ACHN (cell line): ENCODE results near the gene ZFP30.
"Not testable (repeated sequence)": the region's sequence is repeated elsewhere in the genome, so short reads cannot be mapped to it uniquely, and the experiment has no call there.

ENCODE experiments used
- DNase-seq: peaks from one replicate; pipeline ENCODE4 v3.0.0-alpha.2; 2015
- in situ Hi-C: cut with HindIII; loops from 2 replicates; pipeline ENCODE4 v1.10.0; 2017; ENCODE audit warnings: low sequenced_read_pairs, low pct_ligation_motif_present, low pct_unique_long_range_greater_than_20kb

Gene ZFP30

GRCh38 chr19:37655301-37655688 is at the start of gene ZFP30:
Gene ZFP30, minus strand, starts transcription at chr19:37655465. Its CDS starts 7,643 bp downstream, at chr19:37647822.
- in situ Hi-C loops, result no loop called here
- DNase-seq, result peak; percentile 85

GRCh38 chr19:37699057-37699456 is 43.8 kb upstream of the ZFP30 start:
- DNase-seq, result no peak
- in situ Hi-C loops, result no loop called here

DNA sequence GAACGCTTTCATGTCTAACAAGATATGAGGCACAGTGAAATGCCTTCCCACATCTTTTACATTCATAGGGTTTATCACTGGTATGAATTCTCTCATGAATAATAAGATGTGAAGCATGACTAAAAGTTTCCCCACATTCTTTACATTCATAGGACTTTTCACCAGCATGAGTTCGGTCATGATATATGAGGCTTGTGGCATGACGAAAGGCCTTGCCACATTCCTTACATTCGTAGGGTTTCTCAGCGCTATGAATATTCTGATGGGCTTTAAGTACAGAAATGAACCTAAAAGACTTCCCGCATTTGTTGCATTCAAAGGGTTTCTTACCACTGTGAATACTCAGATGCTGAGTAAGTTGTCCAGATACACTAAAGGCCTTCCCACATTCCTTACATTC is 43.0 kb upstream of the ZFP30 start:
- DNase-seq, result no peak
- in situ Hi-C loops, result no loop called here

DNA sequence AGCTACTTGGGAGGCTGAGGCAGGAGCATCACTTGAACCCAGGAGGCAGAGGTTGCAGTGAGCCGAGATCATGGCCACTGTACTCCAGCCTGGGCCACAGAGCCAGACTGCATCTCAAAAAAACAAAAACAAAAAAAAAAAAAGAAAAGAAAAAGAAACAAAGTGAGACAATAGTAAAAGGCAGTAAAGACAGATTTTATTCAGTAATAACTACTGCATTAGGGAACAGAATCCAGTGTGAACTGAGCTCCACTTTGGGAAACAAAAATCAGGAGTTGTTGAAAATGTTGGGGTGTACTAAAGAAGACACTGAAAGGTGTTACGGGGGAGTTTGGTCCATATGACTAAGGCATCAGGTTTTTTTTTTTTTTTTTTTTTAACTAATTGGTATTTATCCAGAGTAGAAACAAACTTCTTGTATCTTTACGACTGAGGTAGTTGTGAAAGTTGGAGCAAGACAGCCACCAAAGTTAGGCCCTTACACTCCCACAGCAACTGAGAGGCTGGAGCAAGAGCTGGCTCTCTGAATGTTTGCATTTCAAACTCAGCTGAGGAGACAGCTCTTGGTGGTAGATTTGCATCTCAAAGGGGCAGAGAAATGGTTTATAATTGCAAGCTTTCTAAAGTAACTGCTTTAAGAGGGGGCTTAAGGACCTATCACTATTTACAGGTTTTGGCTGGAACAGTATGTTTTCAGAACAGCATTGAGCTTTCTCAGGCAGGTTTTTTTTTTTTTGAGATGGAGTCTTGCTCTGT is 40.1 kb upstream of the ZFP30 start:
- in situ Hi-C loops, result no loop called here
- DNase-seq, result no peak

DNA sequence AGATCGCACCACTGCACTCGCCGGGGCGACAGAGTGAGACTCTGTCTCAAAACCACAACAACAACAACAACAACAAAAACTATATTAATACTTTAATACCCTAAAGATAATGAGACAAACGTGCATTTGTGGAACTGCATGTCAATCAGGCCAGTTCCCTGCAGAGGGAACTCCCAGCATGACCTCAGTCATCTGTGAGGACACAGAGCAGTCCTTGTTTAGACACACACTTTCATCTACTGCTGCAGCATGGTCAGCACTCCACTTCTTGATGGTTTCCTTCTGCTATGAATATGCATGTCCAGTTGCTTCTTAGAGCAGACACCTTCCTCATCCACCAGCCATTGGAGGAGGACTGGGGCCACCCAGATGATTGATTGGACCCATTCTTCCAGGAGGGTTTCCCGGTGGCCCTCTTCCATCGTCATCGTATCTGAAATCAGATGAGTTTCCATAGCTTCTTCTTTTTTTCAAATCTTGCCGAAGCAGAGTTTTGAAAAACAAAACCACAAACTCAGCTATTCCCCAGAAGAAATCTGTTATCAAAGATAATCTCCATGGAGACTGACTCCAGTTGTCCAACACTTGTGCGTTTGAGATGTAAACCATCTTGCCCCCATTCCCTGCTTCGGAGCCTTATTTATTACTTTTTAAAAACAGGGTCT is 37.8 kb upstream of the ZFP30 start:
- in situ Hi-C loops, result no loop called here
- DNase-seq, result no peak

DNA sequence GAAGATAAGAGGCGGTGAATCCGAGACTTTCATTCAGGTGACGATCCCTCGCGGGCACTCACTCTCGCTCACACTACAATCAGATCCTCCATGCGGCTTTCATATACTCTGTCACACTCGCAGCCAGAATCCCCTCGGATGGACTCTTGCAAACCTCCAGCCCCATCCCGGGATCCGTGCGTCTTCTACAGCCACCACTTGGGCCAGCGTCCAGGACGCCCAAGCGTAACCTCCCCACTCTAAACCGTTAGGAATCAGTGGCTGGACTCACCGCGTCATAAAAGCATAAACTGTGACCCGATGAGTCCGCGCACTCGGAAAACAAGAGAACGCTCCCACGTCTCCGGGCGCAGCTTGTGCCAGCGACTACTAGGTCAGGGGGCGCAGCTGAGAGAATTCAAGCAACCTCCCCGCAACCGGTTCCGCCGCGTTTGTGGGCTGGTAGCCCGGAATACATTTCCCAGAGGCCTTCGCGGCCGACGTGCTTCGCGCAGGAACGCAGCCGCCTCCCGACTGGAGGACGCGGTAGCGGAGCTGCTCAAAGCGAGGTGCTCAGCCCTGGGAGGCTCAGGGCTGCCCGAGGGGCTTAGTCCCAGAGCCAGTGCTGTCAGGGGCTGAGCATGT is 36.7 kb upstream of the ZFP30 start:
- DNase-seq, result no peak

DNA sequence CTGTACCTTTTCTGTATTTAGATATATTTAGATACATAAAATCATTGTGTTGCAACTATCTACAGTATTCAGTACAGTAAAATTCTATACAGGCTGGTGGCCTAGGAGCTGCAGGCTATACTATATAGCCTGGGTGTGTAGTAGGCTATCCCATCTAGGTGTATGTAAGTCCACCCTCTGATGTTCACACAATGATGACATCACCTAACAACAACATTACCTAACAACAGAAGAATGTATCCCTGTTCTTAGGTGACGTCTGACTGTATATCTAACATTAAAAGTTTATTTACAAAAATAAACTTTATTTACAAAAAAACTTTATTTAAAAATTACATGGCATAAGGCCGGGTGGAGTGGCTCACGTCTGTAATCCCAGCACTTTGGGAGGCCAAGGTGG is 28.3 kb upstream of the ZFP30 start:
- in situ Hi-C loops, result no loop called here
- no peak for DNase-seq

More for the DNA sequence above, 36.7 kb upstream of the ZFP30 start:
- in situ Hi-C loops, result no loop called here

- in situ Hi-C loops, result no loop called here
- no peak for DNase-seq
Measured at GRCh38 chr19:37669450-37669914, 14.2 kb upstream of the ZFP30 start.

DNA sequence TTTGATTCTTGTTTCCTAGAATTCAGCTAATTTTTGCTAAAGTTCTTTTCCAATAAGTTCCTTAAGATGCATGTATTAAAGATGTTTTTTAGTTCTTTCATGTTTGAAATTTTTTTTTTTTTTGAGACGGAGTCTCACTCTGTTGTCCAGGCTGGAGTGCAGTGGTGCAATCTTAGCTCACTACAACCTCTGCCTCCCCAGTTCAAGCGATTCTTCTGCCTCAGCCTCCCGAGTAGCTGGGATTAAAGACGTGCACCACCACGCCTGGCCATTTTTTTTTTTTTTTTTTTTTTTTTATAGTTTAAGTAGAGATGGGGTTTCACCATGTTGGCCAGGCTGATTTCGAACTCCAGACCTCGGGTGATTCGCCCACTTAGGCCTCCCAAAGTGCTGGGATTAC is 1.9 kb upstream of the ZFP30 start:
- in situ Hi-C loops, DNase-seq: not testable (repeated sequence)

GRCh38 chr19:37655689-37656371 is 565 bp upstream of the ZFP30 start:
- DNase-seq, result peak; percentile 80

DNA sequence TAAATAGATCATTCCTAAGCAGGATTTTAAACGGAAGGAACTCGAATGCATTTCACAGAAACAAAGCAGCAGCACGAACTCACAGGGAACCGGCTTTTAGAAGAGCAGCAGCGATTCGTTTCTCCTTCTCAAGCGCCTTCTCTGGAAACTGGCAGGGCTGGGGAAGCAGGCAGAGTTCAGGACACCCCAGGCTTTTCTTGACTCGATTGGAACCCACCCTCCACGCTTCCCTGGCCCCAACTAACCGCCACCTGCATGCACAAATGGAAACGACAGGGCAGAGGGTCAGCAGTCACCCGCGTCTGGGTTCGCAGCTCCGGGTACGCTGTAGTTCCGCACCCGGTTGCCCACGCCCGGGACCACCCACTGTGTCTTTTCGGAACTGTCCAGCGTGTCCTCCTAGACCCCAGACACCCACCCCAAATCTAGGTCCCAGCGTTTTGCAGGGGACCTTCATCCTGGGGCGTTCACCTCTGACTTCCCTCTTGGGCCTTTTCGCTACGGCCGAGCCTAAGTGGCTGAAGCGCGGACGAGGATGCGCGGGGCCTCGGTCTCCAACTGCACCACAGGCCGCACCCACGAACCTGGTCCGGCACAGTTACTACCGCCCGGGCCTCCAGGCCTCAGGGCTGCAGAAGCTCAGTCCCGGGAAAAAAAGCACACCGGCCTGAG is 500 bp downstream of the ZFP30 start:
- in situ Hi-C loops, result no loop called here
- DNase-seq, result peak; percentile 43

More at GRCh38 chr19:37655689-37656371, 565 bp upstream of the ZFP30 start:
- in situ Hi-C loops, result no loop called here

GRCh38 chr19:37654118-37654517 is 1.1 kb downstream of the ZFP30 start:
- DNase-seq, result no peak
- in situ Hi-C loops, result no loop called here

- DNase-seq, result no peak
- in situ Hi-C loops, result no loop called here
Measured at GRCh38 chr19:37635076-37636056, 19.9 kb downstream of the ZFP30 start.

GRCh38 chr19:37594982-37595382 is 60.3 kb downstream of the ZFP30 start:
- peak; percentile 1 for DNase-seq
- in situ Hi-C loops, result no loop called here

DNA sequence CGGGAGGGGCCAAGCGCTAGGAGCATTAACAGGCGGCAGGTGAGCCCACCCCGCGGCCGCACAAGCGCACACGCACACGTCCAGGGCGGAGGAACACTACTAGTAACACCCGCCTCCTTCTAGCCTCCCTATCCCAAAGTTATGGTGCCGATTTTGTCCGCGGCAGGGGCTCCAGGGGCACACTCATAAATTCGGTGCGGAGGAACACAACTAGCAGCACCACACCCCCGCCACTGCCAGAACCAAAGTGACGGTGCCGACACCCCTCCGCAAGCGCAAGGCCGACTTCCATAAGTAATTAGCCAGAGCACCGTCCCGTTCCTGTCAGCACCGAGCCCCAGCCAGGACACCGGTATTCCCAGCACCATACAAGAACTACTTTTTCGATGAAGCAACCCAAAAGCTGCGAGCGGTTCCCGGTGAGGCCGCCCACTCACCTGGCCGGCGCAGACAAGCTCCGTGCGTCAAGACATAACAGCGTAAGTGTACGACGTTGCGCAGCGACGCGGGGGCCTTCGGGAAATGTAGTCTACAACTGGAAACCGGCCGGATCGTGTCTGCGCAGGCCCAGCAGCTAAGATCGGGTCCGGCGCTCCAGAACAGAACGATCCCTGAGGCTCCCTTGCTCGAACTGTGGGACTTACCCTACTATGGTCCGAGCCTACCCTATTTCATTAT is 60.8 kb downstream of the ZFP30 start, which contains the start of the genes ZNF540 and ZNF571:
TSS of gene ZNF540 (plus strand) at position 573 of the 678 bp plus-strand sequence. CDS start 3,572 bp downstream, outside the sequence.
TSS of gene ZNF571 (minus strand) at position 489 of the 678 bp plus-strand sequence. CDS start 8,116 bp downstream, outside the sequence.
- in situ Hi-C loops, result no loop called here
- peak; percentile 86 for DNase-seq

GRCh38 chr19:37593996-37594303 is 61.3 kb downstream of the ZFP30 start:
- no peak for DNase-seq
- in situ Hi-C loops, result no loop called here

DNA sequence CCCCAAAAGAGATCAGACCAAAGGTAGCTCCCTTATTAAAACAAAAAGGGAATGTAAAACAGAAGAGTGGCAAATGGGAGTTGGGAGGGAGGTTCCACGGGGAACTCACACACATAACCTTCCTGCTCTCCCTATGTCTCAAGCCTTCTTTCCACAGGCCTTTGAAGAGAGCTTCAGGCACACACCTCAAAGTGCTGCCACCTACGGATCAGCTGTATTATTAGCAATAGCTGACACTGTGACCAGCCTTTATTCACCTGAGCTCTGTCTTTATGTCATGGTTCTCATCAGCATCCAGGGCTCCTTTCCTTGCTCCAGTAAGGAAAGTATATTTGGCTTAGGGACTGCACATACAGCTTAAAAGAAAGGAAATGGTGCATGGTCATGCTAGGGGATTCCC is 71.9 kb downstream of the ZFP30 start:
- DNase-seq, result no peak
- in situ Hi-C loops, result no loop called here
